ENCODE results near the gene FRMD4B.

DNA sequence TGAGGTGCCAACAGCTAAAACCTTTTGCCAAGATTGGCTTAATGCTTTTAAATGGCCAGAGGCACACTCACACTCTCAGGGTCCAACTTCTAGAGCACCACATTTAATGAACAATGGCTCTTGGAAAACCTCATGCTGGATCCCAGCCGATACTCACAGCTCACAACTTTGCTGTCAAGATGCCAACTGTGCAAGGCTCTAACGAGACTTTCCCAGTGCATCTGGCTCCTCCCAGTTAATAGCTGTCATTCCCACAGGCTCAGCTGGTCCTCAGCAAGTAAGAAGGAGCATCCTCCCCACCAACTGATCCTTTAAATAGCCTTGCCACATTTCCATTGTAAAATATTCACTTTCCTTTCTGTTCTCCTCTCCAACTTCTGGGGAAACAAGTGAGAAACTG lies 20.3 kb upstream of the FRMD4B start:
- TF ChIP-seq, protein P1, sequence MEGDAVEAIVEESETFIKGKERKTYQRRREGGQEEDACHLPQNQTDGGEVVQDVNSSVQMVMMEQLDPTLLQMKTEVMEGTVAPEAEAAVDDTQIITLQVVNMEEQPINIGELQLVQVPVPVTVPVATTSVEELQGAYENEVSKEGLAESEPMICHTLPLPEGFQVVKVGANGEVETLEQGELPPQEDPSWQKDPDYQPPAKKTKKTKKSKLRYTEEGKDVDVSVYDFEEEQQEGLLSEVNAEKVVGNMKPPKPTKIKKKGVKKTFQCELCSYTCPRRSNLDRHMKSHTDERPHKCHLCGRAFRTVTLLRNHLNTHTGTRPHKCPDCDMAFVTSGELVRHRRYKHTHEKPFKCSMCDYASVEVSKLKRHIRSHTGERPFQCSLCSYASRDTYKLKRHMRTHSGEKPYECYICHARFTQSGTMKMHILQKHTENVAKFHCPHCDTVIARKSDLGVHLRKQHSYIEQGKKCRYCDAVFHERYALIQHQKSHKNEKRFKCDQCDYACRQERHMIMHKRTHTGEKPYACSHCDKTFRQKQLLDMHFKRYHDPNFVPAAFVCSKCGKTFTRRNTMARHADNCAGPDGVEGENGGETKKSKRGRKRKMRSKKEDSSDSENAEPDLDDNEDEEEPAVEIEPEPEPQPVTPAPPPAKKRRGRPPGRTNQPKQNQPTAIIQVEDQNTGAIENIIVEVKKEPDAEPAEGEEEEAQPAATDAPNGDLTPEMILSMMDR (IDR thresholded peaks at IDR 0.05; ENCODE audit: extremely low read depth in 1 of 2, insufficient read depth in 1 of 2, low read depth in 1 of 2, low read length in 2 of 2), result no peak
- TF ChIP-seq POLR2AphosphoS5 (IDR thresholded peaks at IDR 0.05; ENCODE audit: insufficient read depth, low read depth, low read length) (no peak), POLR2A (IDR thresholded peaks at IDR 0.05; ENCODE audit: low read depth, low read length) (no peak), EZH2 (IDR thresholded peaks at IDR 0.05; ENCODE audit: borderline replicate concordance, low read depth, low read length, severe bottlenecking) (no peak), JUN (IDR thresholded peaks at IDR 0.05; ENCODE audit: borderline replicate concordance, insufficient read depth, insufficient read length, low read depth) (no peak), GATA2 (IDR thresholded peaks at IDR 0.05; ENCODE audit: insufficient read depth, insufficient read length, low read depth, low read length) (no peak)

Measured in endothelial cell of umbilical vein (primary cell).